GM19328 (cell line): ENCODE measurements around the gene TBCK.
"Not testable (repeated sequence)": the region's sequence is repeated elsewhere in the genome, so short reads cannot be mapped to it uniquely, and the experiment has no call there.

Experiments used
- ATAC-seq: cut with Tn5 transposase; IDR thresholded peaks from one replicate; pipeline ENCODE4 v1.9.1; 2021; ENCODE audit warnings: mild to moderate bottlenecking, moderate library complexity; ENCODE audit not compliant: unreplicated experiment

Gene TBCK

DNA sequence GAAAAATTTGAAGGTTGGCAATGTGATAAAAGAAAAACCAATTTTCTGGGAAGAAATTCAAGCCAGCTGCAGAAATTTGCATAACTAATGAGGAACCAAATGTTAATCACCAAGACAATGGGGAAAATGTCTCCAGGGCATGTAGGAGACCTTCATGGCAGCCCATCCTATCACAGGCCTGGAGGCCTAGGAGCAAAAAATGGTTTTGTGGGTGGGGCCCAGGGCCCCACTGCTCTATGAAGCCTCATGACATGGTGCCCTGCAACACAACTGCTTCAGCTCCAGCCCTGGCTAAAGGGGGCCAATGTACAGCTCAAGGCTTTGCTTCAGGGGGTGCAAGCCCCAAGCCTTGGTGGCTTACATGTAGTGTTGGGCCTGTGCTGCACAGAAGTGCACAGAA is 184.0 kb downstream of the TBCK start:
- no peak for ATAC-seq

DNA sequence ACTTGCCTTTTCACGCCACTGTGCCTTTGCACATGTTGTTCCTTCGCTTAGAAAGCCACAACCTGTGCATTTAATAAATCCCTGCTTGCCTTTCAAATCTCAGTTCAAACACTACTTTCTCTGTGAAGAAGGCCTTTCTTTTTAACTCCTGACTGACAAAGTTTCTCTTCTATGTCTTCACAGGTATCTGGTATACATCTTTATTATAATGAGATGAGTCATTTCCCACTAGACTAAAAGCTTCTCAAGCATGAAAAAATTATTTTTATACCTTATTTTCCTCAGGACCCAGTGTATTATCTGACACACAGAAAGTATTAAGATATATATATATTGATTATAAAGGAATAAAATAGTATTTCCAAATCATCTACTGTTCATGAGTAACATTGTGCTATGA is 189.9 kb downstream of the TBCK start:
- ATAC-seq = no peak

DNA sequence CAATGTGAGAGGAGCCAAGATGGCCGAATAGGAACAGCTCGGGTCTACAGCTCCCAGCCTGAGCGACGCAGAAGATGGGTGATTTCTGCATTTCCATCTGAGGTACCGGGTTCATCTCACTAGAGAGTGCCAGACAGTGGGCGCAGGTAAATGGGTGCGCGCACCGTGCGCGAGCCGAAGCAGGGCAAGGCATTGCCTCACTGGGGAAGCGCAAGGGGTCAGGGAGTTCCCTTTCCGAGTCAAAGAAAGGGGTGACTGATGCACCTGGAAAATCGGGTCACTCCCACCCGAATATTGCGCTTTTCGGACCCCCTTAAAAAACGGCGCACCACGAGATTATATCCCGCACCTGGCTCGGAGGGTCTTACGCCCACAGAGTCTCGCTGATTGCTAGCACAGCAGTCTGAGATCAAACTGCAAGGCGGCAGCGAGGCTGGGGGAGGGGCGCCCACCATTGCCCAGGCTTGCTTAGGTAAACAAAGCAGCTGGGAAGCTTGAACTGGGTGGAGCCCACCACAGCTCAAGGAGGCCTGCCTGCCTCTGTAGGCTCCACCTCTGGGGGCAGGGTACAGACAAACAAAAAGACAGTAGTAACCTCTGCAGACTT is 196.0 kb downstream of the TBCK start:
- ATAC-seq = not testable (repeated sequence)

DNA sequence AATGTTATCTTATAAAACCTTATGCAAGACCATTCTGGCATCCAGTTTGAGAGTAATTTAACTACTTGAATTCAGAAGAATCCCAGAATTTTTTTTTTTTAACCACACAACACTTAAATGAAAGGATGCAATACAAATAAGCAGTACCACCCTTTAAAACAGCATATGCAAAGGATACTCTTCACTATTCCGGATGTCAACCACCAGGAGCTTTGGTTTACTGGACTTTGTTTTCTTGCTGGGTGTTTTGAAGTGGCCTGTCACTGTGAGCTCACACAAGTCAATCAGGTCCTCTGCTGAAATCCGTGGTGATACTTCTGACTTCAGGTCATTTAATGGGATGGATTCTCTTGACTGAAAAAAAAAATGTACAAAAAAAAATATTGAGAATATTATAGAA is 200.0 kb downstream of the TBCK start:
- no peak for ATAC-seq

DNA sequence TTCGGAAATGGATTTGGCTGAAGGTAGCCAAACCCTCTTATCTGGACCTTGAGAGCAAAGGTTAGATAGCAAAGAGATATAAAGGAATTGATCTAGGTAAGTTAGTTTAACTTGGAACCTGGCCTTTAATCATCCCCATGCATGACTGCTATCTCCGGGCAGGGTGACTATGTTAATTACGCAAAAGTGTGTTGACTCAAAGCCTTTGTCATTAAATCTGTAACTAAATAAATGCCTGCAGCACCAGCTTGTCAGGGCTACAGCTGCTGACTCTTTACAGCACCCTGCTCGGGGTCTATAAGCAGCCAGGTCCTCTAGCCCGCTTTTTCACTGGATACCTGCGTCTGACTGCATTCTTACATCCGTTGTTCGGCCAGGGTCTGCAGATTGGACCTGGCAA is 201.7 kb downstream of the TBCK start:
- ATAC-seq = no peak

DNA sequence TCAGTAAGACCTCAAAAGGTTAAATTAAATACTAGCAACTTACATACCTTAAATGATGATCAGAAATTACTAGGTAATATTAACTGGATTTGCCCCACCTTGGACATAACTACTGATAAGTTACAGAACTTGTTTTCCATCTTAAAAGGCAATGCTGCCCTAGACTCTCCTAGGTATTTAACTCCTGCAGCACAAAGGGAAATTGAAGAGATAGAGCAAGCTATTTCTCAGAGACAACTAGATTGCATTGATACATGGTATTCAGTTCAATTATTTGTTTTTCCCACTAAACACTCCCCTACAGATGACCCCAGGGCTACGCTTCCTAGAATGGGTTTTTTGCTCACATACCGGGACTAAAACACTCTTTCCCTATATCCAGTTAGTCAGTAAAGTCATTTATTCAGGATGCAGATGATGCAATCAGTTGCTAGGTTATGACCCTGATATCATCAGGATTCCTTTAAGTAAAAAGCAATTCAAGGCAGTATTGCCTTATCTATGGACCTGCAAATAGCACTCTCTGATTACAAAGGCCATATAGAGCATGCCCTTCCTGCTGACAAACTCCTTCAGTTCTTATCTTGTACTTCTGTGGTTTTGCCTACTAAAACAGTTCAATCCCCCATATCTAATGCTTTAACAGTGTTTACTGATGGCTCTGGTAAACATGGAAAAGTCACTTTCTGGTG is 204.1 kb downstream of the TBCK start:
- ATAC-seq = not testable (repeated sequence)

DNA sequence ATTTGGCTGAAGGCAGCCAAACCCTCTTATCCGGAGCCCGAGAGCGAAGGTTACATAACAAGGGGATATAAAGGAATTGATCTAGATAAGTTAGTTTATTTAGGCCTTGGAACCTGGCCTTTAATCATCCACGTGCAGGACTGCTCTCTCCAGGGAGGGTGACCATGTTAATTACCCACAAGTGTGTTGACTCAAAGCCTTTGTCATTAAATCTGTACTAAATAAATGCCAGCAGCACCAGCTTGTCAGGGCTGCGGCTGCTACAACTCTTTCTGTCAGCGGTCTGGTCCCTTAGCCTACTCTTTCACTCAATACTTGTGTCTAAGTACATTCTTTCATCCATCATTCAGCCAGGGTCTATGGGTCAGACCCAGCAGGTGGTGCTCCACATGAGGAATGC is 206.1 kb downstream of the TBCK start:
- ATAC-seq = no peak

DNA sequence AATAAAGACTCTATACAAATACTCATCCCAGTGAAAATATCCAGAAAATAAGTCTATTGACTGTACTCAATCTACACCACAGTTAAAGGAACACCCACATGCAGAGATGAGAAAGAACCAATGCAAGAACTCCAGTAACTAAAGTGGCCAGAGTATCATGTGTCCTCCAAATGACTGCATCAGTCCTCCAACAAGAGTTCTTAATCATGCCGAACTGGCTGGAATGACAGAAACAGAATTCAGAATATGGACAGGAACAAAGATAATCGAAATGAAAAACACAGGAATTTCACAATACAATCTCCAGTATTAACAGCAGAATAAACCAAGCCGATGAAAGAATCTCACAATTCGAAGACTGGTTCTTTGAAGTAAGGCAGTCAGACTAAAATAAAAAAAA is 210.3 kb downstream of the TBCK start:
- ATAC-seq = no peak

DNA sequence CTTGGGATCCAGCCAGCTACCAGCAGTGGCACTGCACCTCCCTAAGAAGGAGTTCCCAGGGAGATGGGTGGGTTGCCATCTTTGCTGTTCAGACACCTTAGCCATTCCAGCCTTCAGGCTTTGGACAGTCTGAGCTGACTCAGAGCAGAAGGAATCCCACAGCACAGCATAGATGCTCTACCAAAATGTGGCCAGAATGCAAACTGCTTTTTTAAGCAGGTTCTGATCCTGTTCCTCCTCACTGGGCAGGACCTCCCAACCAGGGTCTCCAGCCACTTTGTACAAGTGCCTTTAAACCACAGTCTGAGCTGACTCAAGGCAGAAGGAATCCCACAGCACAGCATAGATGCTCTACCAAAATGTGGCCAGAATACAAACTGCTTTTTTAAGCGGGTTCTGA is 211.7 kb downstream of the TBCK start:
- ATAC-seq = no peak

DNA sequence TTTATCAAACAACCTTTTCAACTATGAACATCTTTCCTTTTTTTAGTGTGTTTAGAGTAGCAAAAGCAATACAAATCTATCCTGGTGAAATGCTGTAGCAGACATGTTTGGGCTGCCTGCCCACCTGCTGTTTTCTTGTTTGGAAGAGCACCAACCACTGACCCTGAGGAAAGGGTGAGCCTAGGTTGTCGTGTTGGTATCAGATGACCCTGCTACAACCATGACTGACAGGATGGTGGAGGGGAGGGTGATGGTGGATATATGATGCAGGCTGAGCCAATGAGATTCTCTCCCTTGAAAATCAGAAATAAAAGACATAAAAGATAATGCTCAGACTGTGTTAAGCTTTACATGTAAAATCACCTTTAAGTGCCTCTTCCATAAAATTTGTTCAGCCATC is 219.6 kb downstream of the TBCK start:
- ATAC-seq = no peak

DNA sequence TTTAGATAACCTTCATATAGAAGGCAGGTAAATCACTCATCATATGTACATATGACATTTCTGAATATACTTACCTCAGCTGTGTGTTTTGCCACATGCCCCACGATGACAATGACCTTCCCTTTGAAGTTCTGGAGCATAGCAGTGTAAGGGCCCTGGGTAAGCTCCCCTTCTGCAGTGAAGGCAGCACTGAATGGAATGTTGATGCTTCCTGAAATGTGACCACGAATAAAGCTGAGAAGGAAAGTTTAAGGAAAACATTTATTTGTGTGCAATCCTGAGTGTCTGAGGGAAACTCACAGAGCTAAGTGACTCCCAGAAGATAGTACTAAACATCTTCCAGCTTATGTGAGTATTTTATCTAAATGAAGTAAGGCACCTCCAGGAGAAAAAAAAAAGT is 220.6 kb downstream of the TBCK start:
- no peak for ATAC-seq

DNA sequence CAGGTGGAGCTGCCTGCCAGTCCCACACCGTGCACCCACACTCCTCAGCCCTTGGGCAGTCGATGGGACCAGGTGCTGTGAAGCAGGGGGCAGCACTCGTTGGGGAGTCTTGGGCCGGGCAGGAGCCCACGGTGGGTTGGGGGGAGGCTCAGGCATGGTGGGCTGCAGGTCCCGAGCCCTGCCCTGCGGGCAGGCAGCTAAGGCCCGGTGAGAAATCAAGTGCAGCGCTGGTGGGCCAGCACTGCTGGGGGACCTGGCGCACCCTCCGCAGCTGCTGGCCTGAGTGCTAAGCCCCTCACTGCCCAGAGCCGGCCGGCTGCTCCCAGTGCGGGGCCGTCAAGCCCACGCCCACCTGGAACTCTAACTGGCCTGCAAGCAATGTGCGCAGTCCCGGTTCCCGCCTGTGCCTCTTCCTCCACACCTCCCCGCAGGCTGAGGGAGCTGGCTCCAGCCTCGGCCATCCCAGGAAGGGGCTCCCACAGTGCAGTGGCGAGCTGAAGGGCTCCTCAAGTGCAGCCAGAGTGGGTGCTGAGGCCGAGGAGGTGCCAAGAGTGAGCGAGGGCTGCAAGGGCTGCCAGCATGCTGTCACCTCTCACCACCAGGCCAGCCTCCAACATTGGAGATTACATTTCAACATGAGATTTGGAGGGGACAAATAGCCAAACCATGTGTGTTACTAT is 223.5 kb downstream of the TBCK start:
- ATAC-seq = no peak

DNA sequence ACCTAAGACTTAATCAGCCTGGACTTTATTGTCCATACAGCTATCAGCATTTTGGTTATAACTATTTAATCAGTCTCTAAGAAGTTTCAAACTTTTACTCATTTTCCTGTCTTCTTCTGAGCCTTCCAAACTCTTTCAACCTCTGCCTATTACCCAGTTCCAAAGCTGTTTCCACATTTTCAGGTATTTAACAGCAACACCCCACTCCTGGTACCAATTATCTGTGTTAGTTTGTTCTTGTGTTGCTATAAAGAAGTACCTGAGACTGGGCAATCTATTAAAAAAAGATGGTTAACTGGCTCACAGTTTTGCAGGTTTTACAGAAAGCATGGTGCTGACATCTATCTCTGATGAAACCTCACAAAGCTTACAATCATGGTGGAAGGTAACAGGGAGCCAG is 225.2 kb downstream of the TBCK start:
- no peak for ATAC-seq

DNA sequence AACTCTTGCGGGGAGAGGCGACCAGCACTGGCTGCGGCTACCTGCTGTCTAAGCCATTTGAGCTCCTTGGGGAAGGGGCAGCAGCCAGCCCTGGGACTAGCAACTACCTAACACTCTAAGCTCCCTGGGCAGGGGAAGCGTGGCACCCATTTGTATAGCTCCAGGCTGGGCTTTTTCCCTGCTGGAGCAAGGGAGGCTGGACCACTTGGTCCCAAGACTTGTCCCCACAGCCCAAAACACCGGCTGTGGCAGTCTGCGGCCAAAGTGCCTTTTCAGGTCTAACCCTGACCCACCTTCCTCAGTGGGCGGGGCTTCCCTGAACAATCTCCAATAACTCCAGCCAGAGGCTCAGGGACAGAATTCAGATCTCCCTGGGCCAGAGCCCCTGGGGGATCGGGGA is 232.9 kb downstream of the TBCK start:
- ATAC-seq = no peak

DNA sequence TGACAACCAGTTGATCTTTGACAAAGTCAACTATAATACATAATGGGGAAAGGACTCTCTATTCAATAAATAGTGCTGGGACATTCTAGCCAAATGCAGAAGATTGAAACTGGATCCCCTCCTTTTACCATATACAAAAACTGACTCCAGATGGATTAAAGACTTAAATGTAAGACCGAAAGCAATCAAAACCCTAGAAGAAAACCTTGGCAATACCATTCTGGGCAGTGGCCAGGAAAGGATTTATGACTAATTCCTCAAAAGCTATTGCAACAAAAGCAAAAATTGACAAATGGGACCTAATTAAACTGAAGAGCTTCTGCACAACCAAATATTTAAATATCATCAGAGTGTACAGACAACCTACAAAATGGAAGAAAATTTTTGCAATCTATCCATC is 235.6 kb downstream of the TBCK start:
- ATAC-seq = no peak

DNA sequence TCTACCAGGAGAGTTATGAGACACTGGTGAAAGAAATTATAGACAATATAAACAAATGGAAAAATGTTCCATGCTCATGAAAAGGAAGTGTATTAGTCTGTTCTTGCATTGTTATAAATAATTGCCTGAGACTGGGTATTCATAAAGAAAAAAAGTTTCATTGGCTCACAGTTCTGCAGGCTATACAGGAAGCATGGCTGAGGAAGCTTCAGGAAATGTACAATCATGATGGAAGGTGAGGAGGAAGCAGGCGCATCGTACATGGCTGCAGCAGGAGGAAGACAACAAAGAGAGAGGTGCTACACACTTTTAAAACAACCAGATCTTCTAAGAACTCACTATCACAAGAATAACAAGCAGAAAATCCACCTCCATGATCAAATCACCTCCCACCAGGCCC is 236.4 kb downstream of the TBCK start:
- no peak for ATAC-seq

DNA sequence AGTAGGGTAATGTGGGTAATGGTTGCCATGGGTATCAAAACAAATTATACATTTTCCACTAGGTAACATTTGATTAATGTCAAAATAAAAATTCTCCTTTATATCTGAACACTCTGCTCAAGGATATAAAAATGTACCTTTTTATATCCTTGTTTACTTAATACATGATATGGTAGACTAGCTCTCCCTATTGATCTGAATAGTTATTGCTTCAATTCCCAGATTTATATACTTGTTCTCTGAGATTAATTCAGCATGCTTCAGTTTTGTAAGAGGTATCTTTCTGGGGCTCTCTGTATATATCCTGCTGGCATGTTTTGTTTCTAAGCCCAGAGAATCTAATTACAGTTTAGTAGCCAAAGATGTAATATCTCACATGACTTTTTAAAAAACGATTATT is 251.0 kb downstream of the TBCK start:
- no peak for ATAC-seq

DNA sequence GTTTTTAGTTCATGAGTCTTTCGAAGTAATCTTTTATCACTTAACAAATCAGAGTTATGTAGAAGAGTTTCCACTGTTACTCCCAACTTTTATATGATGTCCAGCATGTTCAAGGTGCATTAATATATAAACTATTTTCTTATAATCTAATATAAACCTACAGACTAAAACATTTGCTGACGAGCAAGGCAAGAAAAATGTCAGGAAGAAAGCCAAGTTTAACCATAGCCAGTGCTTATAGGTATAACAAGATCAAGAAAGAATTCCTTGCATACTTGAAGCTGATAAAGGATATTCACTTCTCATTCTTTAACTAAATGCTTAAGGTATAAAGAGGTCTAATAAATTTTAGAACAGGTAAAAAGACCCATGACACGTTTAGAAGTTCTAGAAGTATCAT is 253.0 kb downstream of the TBCK start:
- ATAC-seq = no peak

DNA sequence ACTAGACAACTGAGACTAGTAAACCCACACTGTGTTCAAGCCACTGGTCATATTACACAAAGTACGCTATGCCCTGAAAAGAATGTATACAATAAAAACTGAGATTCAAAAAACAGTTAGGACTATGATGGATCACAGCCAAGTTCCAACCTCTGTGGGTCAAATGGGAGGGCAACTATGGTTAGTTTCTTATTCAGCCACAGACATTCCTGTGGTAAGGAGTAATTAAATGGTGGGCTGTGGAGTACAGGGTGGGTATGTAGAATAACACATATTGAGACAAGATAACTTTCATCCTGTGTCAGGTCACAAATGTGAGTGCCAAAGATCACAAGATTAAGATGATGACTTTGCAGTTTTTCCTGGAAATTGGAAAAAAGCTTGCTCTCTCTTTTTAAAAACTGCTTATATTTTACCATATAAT is 253.5 kb downstream of the TBCK start:
- no peak for ATAC-seq

DNA sequence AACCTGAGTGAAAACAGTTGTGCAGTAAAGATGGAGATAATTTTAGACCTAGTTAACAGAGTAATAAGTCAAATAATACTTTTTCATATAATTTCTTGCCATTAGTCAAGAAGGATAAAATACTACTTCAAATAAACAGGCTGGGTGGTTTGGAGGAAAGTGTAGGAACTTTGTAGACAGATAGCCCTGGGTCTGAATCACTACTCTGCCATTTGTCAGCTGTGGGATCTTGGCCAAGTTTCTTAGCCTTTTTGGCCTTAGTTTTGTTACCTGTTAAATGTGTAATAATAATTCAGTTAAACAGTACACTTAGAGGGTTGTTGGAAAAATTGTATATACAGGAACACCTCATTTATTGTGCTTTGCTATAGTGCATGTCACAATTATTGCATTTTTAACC is 257.1 kb downstream of the TBCK start:
- no peak for ATAC-seq

DNA sequence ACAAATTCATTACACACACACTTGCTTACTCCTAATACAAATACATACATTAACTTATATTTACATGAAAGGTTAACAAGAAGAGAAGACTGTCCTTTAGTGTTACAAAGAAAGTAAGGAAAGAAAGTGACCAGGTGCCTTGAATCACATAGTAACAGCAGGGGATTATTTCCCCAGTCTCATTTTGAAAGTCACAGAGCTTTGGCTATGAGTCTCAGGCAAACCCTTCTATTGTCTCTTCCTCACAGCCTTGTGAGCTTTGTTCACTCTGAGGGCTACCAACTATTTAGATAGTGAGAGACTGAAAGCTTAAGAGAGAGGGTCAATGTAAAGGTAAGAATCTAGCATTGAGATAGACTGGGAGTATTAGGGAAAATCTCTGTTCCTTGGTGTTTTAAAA is 259.1 kb downstream of the TBCK start:
- no peak for ATAC-seq

DNA sequence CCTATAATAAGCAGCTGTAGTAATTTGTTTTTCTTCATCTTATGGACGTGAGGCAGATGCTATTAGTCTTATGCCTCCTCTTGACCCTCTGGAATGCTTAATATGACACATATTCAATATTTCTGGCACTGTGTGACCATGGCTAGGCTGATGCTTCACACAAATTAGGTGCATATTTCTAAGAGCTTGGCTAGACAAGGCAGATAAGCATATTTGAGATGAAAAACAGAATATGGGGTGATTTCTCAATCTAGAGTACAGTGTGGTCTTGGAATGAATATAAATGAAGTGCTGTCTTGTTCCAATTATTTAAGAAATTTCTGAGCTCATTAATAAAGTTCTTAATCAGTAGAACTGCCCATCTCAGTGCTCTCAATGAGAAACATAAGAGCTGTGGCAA is 264.5 kb downstream of the TBCK start:
- ATAC-seq = no peak

DNA sequence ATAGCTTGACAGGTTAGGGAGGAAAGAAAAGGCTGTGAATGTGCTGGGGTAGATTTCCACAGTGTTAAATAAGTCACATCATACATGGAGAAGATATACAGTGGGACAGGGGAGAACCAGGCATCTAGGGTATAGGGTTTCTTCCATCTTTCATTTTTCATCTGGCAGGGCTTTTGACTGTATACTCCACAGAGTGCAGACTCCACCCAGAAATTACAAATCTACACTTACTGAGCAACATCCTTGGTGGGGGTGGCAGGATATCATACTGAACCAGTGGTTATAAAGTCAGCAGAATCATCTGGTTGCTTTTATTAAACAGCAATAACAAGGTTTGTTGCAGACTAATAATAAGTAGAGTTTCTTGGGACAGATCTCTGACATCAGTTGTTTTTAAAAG is 266.5 kb downstream of the TBCK start:
- no peak for ATAC-seq
